DOHH2 (cell line): Measurements from ENCODE around the gene B3GNT8.
"Not testable (repeated sequence)": the region's sequence is repeated elsewhere in the genome, so short reads cannot be mapped to it uniquely, and the experiment has no call there.

Experiments
- H3F3A ChIP-seq: fragments of 200-600 bp; sonication (generic), shearing (Covaris generic); 2 replicates; pipeline ENCODE4 v1.6.0; 2016; ENCODE audit warnings: antibody characterized with exemption, mild to moderate bottlenecking; ENCODE audit not compliant: control insufficient read depth, insufficient read depth
- H3K27ac ChIP-seq: fragments of 200-600 bp; sonication (generic); 2 replicates; pipeline ENCODE4 v1.5.1; 2014; ENCODE audit warnings: low read depth, mild to moderate bottlenecking, low read length, moderate library complexity
- H3K27me3 ChIP-seq: fragments of 200-600 bp; sonication (generic); 2 replicates; pipeline ENCODE4 v1.6.1; 2014; ENCODE audit warnings: mild to moderate bottlenecking, low read length, mixed read lengths; ENCODE audit not compliant: control insufficient read depth
- H3K36me3 ChIP-seq: fragments of 200-600 bp; sonication (generic); 2 replicates; pipeline ENCODE4 v1.6.1; 2014; ENCODE audit warnings: mild to moderate bottlenecking, low read length, moderate library complexity, mixed read lengths; ENCODE audit not compliant: control insufficient read depth
- H3K4me1 ChIP-seq: fragments of 200-600 bp; sonication (generic); 2 replicates; pipeline ENCODE4 v1.6.1; 2014; ENCODE audit warnings: mild to moderate bottlenecking, low read length, mixed read lengths; ENCODE audit not compliant: control insufficient read depth
- H3K4me2 ChIP-seq: fragments of 200-600 bp; sonication (generic); 2 replicates; pipeline ENCODE4 v1.6.0; 2014; ENCODE audit warnings: mild to moderate bottlenecking, low read length, moderate library complexity
- H3K4me3 ChIP-seq: fragments of 200-600 bp; sonication (generic); 2 replicates; pipeline ENCODE4 v1.5.1; 2014; ENCODE audit warnings: mild to moderate bottlenecking, low read length, mixed read lengths
- H3K79me2 ChIP-seq: fragments of 200-600 bp; sonication (generic); 2 replicates; pipeline ENCODE4 v1.6.1; 2014; ENCODE audit warnings: mild to moderate bottlenecking, low read length, mixed read lengths; ENCODE audit not compliant: control insufficient read depth
- H3K9me2 ChIP-seq: fragments of 200-600 bp; sonication (generic); replicated peaks from 2 replicates; pipeline ENCODE4 v1.6.1; 2014; ENCODE audit warnings: mild to moderate bottlenecking, low read length, mixed read lengths; ENCODE audit not compliant: control insufficient read depth
- H3K9me3 ChIP-seq: fragments of 200-600 bp; sonication (generic); 2 replicates; pipeline ENCODE4 v1.6.1; 2014; ENCODE audit warnings: antibody characterized with exemption, low read length, mixed read lengths; ENCODE audit not compliant: control insufficient read depth, insufficient read depth
- H4K20me1 ChIP-seq: fragments of 200-600 bp; sonication (generic); 2 replicates; pipeline ENCODE4 v1.6.0; 2014; ENCODE audit warnings: low read depth, mild to moderate bottlenecking, antibody characterized with exemption, low read length, moderate library complexity; ENCODE audit not compliant: control insufficient read depth, insufficient read depth
- CTCF ChIP-seq: fragments of 200-600 bp; sonication (generic); IDR thresholded peaks from one replicate; pipeline ENCODE4 v1.5.1; 2014; ENCODE audit warnings: antibody characterized with exemption, mild to moderate bottlenecking, low read depth, low read length; ENCODE audit not compliant: poor library complexity, severe bottlenecking
- EZH2phosphoT487 ChIP-seq: fragments of 200-600 bp; sonication (generic); IDR thresholded peaks from 2 replicates; pipeline ENCODE4 v1.6.1; 2017; ENCODE audit warnings: borderline replicate concordance, mild to moderate bottlenecking, antibody characterized with exemption, low read length, moderate library complexity, mixed read lengths

B3GNT8 gene

GRCh38 chr19:41435936-41436673 lies 8.9 kb upstream of the B3GNT8 start:
- no peak overlapping the region for H3K4me3 ChIP-seq
- H3K4me1 ChIP-seq: peaks cover 11% of the 10 kb centered on the region
- no peak overlapping the region for H3K27ac ChIP-seq
- H4K20me1 ChIP-seq: no peaks in the 10 kb centered on the region
- H3K79me2 ChIP-seq: peaks cover 24% of the 10 kb centered on the region
- TF ChIP-seq EZH2phosphoT487: no peak
- no peak for TF ChIP-seq CTCF
- no peak overlapping the region for H3K4me2 ChIP-seq
- H3K36me3 ChIP-seq: peaks cover 35% of the 10 kb centered on the region
- no peaks in the 10 kb centered on the region for H3K9me2 ChIP-seq
- H3F3A ChIP-seq: 0 out of 2 replicates have a peak, but pooled peaks cover 2% of the 10 kb centered on the region
- H3K9me3 ChIP-seq: no peaks in the 10 kb centered on the region
- no peaks in the 10 kb centered on the region for H3K27me3 ChIP-seq

GRCh38 chr19:41435376-41435775 lies 8.2 kb upstream of the B3GNT8 start:
- not testable (repeated sequence) for H3F3A ChIP-seq, H3K27me3 ChIP-seq, H3K9me3 ChIP-seq, H4K20me1 ChIP-seq, H3K4me3 ChIP-seq, H3K4me2 ChIP-seq, H3K9me2 ChIP-seq, H3K27ac ChIP-seq
- peaks cover 24% of the 10 kb centered on the region for H3K79me2 ChIP-seq
- H3K36me3 ChIP-seq: peaks cover 40% of the 10 kb centered on the region
- H3K4me1 ChIP-seq: peaks cover 11% of the 10 kb centered on the region

- H3K4me3 ChIP-seq: no peak overlapping the region
- H3K79me2 ChIP-seq: peaks cover 24% of the 10 kb centered on the region
- no peaks in the 10 kb centered on the region for H3K9me3 ChIP-seq
- H3K9me2 ChIP-seq: no peaks in the 10 kb centered on the region
- peaks cover 40% of the 10 kb centered on the region for H3K36me3 ChIP-seq
- no peak overlapping the region for H3K4me2 ChIP-seq
- H4K20me1 ChIP-seq: no peaks in the 10 kb centered on the region
- H3F3A ChIP-seq: no peaks in the 10 kb centered on the region
- no peak for TF ChIP-seq CTCF
- no peak for TF ChIP-seq EZH2phosphoT487
- H3K27ac ChIP-seq: no peak overlapping the region
- peaks cover 7% of the 10 kb centered on the region for H3K4me1 ChIP-seq
- no peaks in the 10 kb centered on the region for H3K27me3 ChIP-seq
Observed at GRCh38 chr19:41434450-41434849, 7.3 kb upstream of the B3GNT8 start.

- TF ChIP-seq EZH2phosphoT487 (no peak), CTCF (no peak)
- no peak overlapping the region for H3K27ac ChIP-seq
Observed at GRCh38 chr19:41433171-41433570, 6.0 kb upstream of the B3GNT8 start.

More at GRCh38 chr19:41433171-41433570, 6.0 kb upstream of the B3GNT8 start:
- Histone ChIP-seq H3K27me3 (no peaks in the 10 kb centered on the region), H3F3A (no peaks in the 10 kb centered on the region), H3K4me2 (no peak overlapping the region), H4K20me1 (no peaks in the 10 kb centered on the region), H3K4me1 (peaks cover 6% of the 10 kb centered on the region), H3K4me3 (no peak overlapping the region), H3K36me3 (peaks cover 40% of the 10 kb centered on the region), H3K79me2 (peaks cover 11% of the 10 kb centered on the region), H3K9me2 (no peaks in the 10 kb centered on the region), H3K9me3 (no peaks in the 10 kb centered on the region)
